Cardiac muscle cell (in vitro differentiated cells and primary cell): ENCODE results near the gene KLRF1. TPM values are rescaled to one million over a fixed set of nuclear protein-coding genes. Genes with fewer than 3 reads are reported as not detected.

Experiments
- DNase-seq, 2 donors: peaks; one replicate each; pipeline versions ENCODE4 v3.0.0 to v3.0.0-alpha.2; 2010 to 2017; ENCODE audit warnings: low read depth in 1 of 2, low spot score in 1 of 2
- H3K27ac ChIP-seq: fragments of 200-600 bp; sonication (generic); 2 replicates; pipeline ENCODE4 v1.5.1; 2016
- H3K27me3 ChIP-seq: fragments of 200-600 bp; sonication (generic); 2 replicates; pipeline ENCODE4 v1.6.0; 2016; ENCODE audit warnings: control low read depth
- H3K36me3 ChIP-seq: fragments of 200-600 bp; sonication (generic); 2 replicates; pipeline ENCODE4 v1.5.1; 2016; ENCODE audit warnings: control low read depth
- H3K4me1 ChIP-seq: fragments of 200-600 bp; sonication (generic); 2 replicates; pipeline ENCODE4 v1.8.1; 2017; ENCODE audit warnings: low read depth, mild to moderate bottlenecking, mixed run types
- H3K4me3 ChIP-seq: fragments of 200-600 bp; sonication (generic); 2 replicates; pipeline ENCODE4 v1.5.1; 2016; ENCODE audit warnings: mild to moderate bottlenecking
- H3K9me3 ChIP-seq: fragments of 200-600 bp; sonication (generic); 2 replicates; pipeline ENCODE4 v1.5.1; 2017; ENCODE audit warnings: low read depth, mild to moderate bottlenecking, control low read depth
- polyA plus RNA-seq: library from polyadenylated mRNA; unstranded; fragments of >200 nt; fragmentation: Nextera tagmentation; extraction: Ambion mirVana; gene quantifications from 2 replicates; pipeline ENCODE4 v1.2.1, GENCODE V29; 2016
- total RNA-seq: library from RNA; depleted of rRNA; stranded (reverse); fragments of >200 nt; gene quantifications from 2 replicates; pipeline ENCODE4 v1.2.3, GENCODE V29; 2016
- TF ChIP-seq, protein P1 (sequence below): IDR thresholded peaks from 2 replicates; pipeline ENCODE4 v1.5.1; 2012; ENCODE audit warnings: low read depth, mild to moderate bottlenecking, low read length

KLRF1 gene
- total and polyA plus RNA-seq, 2 experiments from 2014 or later, result not detected

DNA sequence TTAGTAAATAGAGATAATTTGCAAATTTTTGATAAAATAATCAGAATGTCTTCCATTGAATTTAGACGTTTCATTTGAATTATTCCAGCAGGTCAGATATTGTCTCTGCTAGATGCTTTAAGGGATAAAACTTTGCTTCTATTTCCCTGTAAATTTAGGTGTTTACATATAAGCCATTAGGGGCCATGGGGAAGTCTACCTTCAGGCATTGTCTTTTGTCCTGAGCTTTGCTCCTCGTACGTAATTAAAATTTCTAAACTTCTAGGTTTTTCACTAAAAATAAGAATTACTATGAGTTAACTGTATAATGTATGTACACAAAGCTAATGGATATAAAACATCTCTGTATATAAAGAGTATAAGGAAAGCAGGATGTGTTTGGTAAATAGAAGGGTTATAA lies 42.5 kb upstream of the KLRF1 start:
- Histone ChIP-seq H3K4me3 (no peak overlapping the region), H3K9me3 (no peaks in the 10 kb centered on the region), H3K27me3 (no peaks in the 10 kb centered on the region), H3K36me3 (no peaks in the 10 kb centered on the region), H3K4me1 (no peaks in the 10 kb centered on the region), H3K27ac (no peak overlapping the region)
- TF ChIP-seq, protein P1, sequence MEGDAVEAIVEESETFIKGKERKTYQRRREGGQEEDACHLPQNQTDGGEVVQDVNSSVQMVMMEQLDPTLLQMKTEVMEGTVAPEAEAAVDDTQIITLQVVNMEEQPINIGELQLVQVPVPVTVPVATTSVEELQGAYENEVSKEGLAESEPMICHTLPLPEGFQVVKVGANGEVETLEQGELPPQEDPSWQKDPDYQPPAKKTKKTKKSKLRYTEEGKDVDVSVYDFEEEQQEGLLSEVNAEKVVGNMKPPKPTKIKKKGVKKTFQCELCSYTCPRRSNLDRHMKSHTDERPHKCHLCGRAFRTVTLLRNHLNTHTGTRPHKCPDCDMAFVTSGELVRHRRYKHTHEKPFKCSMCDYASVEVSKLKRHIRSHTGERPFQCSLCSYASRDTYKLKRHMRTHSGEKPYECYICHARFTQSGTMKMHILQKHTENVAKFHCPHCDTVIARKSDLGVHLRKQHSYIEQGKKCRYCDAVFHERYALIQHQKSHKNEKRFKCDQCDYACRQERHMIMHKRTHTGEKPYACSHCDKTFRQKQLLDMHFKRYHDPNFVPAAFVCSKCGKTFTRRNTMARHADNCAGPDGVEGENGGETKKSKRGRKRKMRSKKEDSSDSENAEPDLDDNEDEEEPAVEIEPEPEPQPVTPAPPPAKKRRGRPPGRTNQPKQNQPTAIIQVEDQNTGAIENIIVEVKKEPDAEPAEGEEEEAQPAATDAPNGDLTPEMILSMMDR, result no peak
- DNase-seq, result no peak

DNA sequence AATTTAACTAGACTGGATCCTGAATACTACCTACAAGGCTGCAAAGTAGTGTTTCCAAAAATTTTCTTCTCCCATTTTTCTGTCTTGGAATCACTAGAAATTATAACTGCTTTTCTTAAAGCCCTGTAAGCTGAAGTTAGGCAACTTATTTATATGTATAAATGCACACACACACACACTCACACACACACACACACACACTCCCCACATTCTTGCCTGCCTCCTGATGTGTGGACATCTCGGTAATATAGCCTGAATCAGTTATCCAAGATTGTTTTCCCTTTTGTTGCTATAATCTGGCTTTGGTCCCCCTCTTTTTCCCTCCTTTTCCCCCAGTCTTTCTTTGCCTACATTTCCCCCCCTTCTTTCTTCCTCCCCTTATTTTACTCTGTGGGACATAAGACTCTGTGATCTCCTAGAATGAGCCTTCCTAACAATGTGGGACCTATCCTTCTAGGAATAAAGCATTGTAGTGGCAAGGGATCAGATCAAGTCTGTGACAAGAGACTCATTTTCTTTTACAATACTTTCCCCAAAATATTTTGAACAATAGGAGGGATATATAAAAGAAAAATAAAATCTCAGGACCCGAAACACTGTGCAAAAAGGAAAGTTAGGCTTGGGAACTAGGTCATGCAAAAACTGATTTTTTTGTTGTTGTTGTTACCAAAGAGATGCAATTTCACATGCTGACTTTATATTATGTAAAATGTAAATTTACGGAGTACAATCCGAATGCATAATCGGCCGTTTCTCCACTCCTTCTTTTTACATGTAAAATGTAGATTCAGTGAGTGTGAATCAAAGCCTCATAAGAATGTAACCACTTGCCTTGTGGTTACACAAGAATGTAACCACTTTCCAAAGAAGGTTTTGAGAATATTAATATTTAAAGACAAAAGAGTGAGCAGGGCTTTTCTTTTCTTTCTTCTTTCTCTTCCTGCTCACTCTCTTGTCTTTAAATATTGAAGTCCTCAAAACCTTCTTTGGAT lies 40.3 kb upstream of the KLRF1 start:
- H3K27ac ChIP-seq, result no peak overlapping the region
- no peaks in the 10 kb centered on the region for H3K36me3 ChIP-seq
- H3K9me3 ChIP-seq, result no peaks in the 10 kb centered on the region
- TF ChIP-seq, protein P1, result no peak
- no peak overlapping the region for H3K4me3 ChIP-seq
- peak in 1 of 2 donors; percentile 34 for DNase-seq
- no peaks in the 10 kb centered on the region for H3K4me1 ChIP-seq
- H3K27me3 ChIP-seq, result no peaks in the 10 kb centered on the region

- H3K27me3 ChIP-seq, result no peaks in the 10 kb centered on the region
- no peak for DNase-seq
- H3K4me3 ChIP-seq, result no peak overlapping the region
- no peaks in the 10 kb centered on the region for H3K9me3 ChIP-seq
- no peak overlapping the region for H3K27ac ChIP-seq
- TF ChIP-seq, protein P1, result no peak
- no peaks in the 10 kb centered on the region for H3K4me1 ChIP-seq
- H3K36me3 ChIP-seq, result no peaks in the 10 kb centered on the region
These were observed 34.9 kb upstream of the KLRF1 start for GRCh38 chr12:9792185-9792900.

DNA sequence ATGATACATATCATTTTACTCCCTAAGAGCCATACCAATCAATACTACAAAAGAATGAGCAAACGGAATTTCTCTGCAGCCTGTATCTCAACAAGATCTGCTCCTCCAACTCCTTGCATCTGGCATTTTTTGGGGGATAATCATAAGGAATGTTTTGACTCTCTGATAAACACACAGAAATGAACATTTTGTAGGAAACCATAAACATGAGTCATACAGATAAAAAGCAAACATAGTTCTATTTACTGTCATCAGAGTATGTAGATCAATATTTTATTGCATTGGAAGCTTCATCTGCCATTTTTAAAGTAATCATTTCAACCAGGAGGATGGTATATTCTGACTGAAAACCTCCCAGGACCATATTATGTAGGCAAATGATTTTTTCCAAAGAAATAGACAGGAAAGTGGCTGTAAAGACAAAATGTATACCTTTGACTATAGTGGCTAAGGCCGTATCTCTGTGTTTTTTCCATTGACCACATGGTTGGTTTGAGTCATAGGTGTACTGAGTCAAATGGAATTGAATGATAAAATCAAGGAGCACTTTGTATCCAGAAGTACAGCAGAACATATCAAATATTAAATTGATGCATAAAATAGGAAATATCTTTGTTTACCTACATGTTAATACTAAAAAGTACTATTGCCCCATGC lies 34.2 kb upstream of the KLRF1 start:
- Histone ChIP-seq H3K27ac (no peak overlapping the region), H3K4me1 (no peaks in the 10 kb centered on the region), H3K27me3 (no peaks in the 10 kb centered on the region), H3K9me3 (no peaks in the 10 kb centered on the region), H3K36me3 (no peaks in the 10 kb centered on the region), H3K4me3 (no peak overlapping the region)
- TF ChIP-seq, protein P1, result no peak
- DNase-seq, result peak in 1 of 2 donors; percentile 49

DNA sequence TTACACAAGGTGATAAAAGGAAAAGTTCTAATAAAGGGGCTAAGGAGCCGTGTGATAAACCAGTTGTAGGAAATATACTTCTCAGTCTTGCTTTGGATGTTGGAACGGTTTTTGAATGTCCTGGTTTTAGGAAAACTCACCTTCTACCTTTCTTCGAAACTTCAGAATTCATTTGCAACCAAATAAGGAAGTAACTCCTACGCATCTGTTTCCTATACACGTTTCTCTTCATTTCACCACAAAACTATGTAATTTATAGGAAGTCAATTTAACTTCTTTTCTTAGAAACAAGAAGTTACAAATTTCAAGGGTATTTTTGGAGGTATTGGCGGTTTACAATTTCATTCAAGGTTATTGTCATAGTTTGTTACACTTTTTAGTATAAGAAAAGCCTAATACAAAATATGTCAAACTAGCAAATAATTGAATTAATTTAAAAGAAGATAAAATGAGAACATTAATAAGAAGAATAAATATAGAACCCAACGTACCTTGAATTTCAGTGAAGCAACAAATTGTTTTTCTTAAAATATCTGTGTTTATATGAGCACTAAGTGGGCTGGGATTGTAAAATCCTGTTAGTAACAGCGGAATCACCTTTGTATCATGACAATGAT lies 33.4 kb upstream of the KLRF1 start:
- no peak overlapping the region for H3K27ac ChIP-seq
- H3K36me3 ChIP-seq, result no peaks in the 10 kb centered on the region
- no peak overlapping the region for H3K4me3 ChIP-seq
- H3K4me1 ChIP-seq, result no peaks in the 10 kb centered on the region
- no peaks in the 10 kb centered on the region for H3K27me3 ChIP-seq
- no peaks in the 10 kb centered on the region for H3K9me3 ChIP-seq
- TF ChIP-seq, protein P1, result no peak
- no peak for DNase-seq
